ENCODE results near the gene SERBP1. TPM values are rescaled to one million over a fixed set of nuclear protein-coding genes. Genes with fewer than 3 reads are reported as not detected.

Gene SERBP1
- total RNA-seq, 1 experiment from 2014 or later: 156 TPM

GRCh38 chr1:67381154-67381553 is 49.0 kb downstream of the SERBP1 start:
- Histone ChIP-seq H3K36me3 (ENCODE audit: insufficient read depth, low read length) (peaks cover 43% of the 10 kb centered on the region), H3K79me2 (ENCODE audit: low read length) (0 out of 2 replicates have a peak, but pooled peaks cover 3% of the 10 kb centered on the region), H3K4me1 (ENCODE audit: low read length) (no peaks in the 10 kb centered on the region), H3K4me3 (ENCODE audit: low read length) (no peak overlapping the region), H2AFZ (ENCODE audit: low read length) (no peak overlapping the region), H3K9ac (ENCODE audit: low read length) (no peak overlapping the region), H3K27ac (ENCODE audit: low read length) (no peak overlapping the region), H3K4me2 (ENCODE audit: low read depth, low read length, poor library complexity, severe bottlenecking) (no peak overlapping the region), H4K20me1 (ENCODE audit: insufficient read depth, low read depth, low read length) (no peaks in the 10 kb centered on the region), H3K9me2 (replicated peaks; ENCODE audit: insufficient read depth, low read length) (no peaks in the 10 kb centered on the region), H3K27me3 (ENCODE audit: low read length) (no peaks in the 10 kb centered on the region), H3K9me3 (ENCODE audit: low read length) (peaks cover under 1% of the 10 kb centered on the region; the same call in 1 of the 2 replicates)
- DNase-seq: no peak

- no peak for DNase-seq
- Histone ChIP-seq H3K9ac (ENCODE audit: low read length) (no peak overlapping the region), H3K27me3 (ENCODE audit: low read length) (no peaks in the 10 kb centered on the region), H3K4me2 (ENCODE audit: low read depth, low read length, poor library complexity, severe bottlenecking) (no peak overlapping the region), H3K9me2 (replicated peaks; ENCODE audit: insufficient read depth, low read length) (no peaks in the 10 kb centered on the region), H3K36me3 (ENCODE audit: insufficient read depth, low read length) (peaks cover 23% of the 10 kb centered on the region; the same call in 1 of the 2 replicates), H3K4me3 (ENCODE audit: low read length) (no peak overlapping the region), H3K9me3 (ENCODE audit: low read length) (no peaks in the 10 kb centered on the region), H2AFZ (ENCODE audit: low read length) (no peak overlapping the region), H3K27ac (ENCODE audit: low read length) (no peak overlapping the region), H4K20me1 (ENCODE audit: insufficient read depth, low read depth, low read length) (no peaks in the 10 kb centered on the region), H3K79me2 (ENCODE audit: low read length) (0 out of 2 replicates have a peak, but pooled peaks cover 3% of the 10 kb centered on the region), H3K4me1 (ENCODE audit: low read length) (no peaks in the 10 kb centered on the region)
Observed at GRCh38 chr1:67377253-67377652, 52.9 kb downstream of the SERBP1 start.

- Histone ChIP-seq H3K36me3 (ENCODE audit: insufficient read depth, low read length) (peaks cover 31% of the 10 kb centered on the region; the same call in 1 of the 2 replicates), H3K9me3 (ENCODE audit: low read length) (no peaks in the 10 kb centered on the region), H4K20me1 (ENCODE audit: insufficient read depth, low read depth, low read length) (no peaks in the 10 kb centered on the region), H3K9ac (ENCODE audit: low read length) (no peak overlapping the region), H3K4me1 (ENCODE audit: low read length) (no peaks in the 10 kb centered on the region), H3K79me2 (ENCODE audit: low read length) (0 out of 2 replicates have a peak, but pooled peaks cover 3% of the 10 kb centered on the region), H3K27ac (ENCODE audit: low read length) (no peak overlapping the region), H2AFZ (ENCODE audit: low read length) (no peak overlapping the region), H3K27me3 (ENCODE audit: low read length) (no peaks in the 10 kb centered on the region), H3K4me2 (ENCODE audit: low read depth, low read length, poor library complexity, severe bottlenecking) (no peak overlapping the region), H3K4me3 (ENCODE audit: low read length) (no peak overlapping the region), H3K9me2 (replicated peaks; ENCODE audit: insufficient read depth, low read length) (no peaks in the 10 kb centered on the region)
- DNase-seq: no peak
Observed at GRCh38 chr1:67376381-67376780, 53.8 kb downstream of the SERBP1 start.

- H3K4me1 ChIP-seq (ENCODE audit: low read length): no peaks in the 10 kb centered on the region
- no peaks in the 10 kb centered on the region for H3K79me2 ChIP-seq (ENCODE audit: low read length)
- no peak for DNase-seq
- no peak overlapping the region for H3K9ac ChIP-seq (ENCODE audit: low read length)
- H4K20me1 ChIP-seq (ENCODE audit: insufficient read depth, low read depth, low read length): no peaks in the 10 kb centered on the region
- peaks cover 24% of the 10 kb centered on the region; the same call in 1 of the 2 replicates for H3K36me3 ChIP-seq (ENCODE audit: insufficient read depth, low read length)
- H3K27me3 ChIP-seq (ENCODE audit: low read length): no peaks in the 10 kb centered on the region
- no peak overlapping the region for H2AFZ ChIP-seq (ENCODE audit: low read length)
- no peak overlapping the region for H3K4me3 ChIP-seq (ENCODE audit: low read length)
- no peaks in the 10 kb centered on the region for H3K9me2 ChIP-seq (replicated peaks; ENCODE audit: insufficient read depth, low read length)
- H3K9me3 ChIP-seq (ENCODE audit: low read length): no peaks in the 10 kb centered on the region
- H3K4me2 ChIP-seq (ENCODE audit: low read depth, low read length, poor library complexity, severe bottlenecking): no peak overlapping the region
- H3K27ac ChIP-seq (ENCODE audit: low read length): no peak overlapping the region
Observed at GRCh38 chr1:67372898-67373297, 57.3 kb downstream of the SERBP1 start.

- Histone ChIP-seq H3K27ac (ENCODE audit: low read length) (no peak overlapping the region), H3K79me2 (ENCODE audit: low read length) (no peaks in the 10 kb centered on the region), H3K4me3 (ENCODE audit: low read length) (no peak overlapping the region), H2AFZ (ENCODE audit: low read length) (no peak overlapping the region), H3K9ac (ENCODE audit: low read length) (no peak overlapping the region), H3K9me2 (replicated peaks; ENCODE audit: insufficient read depth, low read length) (no peaks in the 10 kb centered on the region), H3K27me3 (ENCODE audit: low read length) (no peaks in the 10 kb centered on the region), H3K36me3 (ENCODE audit: insufficient read depth, low read length) (peaks cover 22% of the 10 kb centered on the region; the same call in 1 of the 2 replicates), H4K20me1 (ENCODE audit: insufficient read depth, low read depth, low read length) (no peaks in the 10 kb centered on the region), H3K4me2 (ENCODE audit: low read depth, low read length, poor library complexity, severe bottlenecking) (no peak overlapping the region), H3K4me1 (ENCODE audit: low read length) (no peaks in the 10 kb centered on the region), H3K9me3 (ENCODE audit: low read length) (no peaks in the 10 kb centered on the region)
- no peak for DNase-seq
Observed at GRCh38 chr1:67372136-67372535, 58.1 kb downstream of the SERBP1 start.

GRCh38 chr1:67371681-67372080 is 58.5 kb downstream of the SERBP1 start:
- H3K9me3 ChIP-seq (ENCODE audit: low read length): no peaks in the 10 kb centered on the region
- no peak overlapping the region for H3K27ac ChIP-seq (ENCODE audit: low read length)
- H3K79me2 ChIP-seq (ENCODE audit: low read length): no peaks in the 10 kb centered on the region
- no peaks in the 10 kb centered on the region for H3K4me1 ChIP-seq (ENCODE audit: low read length)
- H3K4me2 ChIP-seq (ENCODE audit: low read depth, low read length, poor library complexity, severe bottlenecking): no peak overlapping the region
- DNase-seq: no peak
- H3K9ac ChIP-seq (ENCODE audit: low read length): no peak overlapping the region
- H2AFZ ChIP-seq (ENCODE audit: low read length): no peak overlapping the region
- no peaks in the 10 kb centered on the region for H3K27me3 ChIP-seq (ENCODE audit: low read length)
- no peaks in the 10 kb centered on the region for H4K20me1 ChIP-seq (ENCODE audit: insufficient read depth, low read depth, low read length)
- H3K36me3 ChIP-seq (ENCODE audit: insufficient read depth, low read length): peaks cover 22% of the 10 kb centered on the region; the same call in 1 of the 2 replicates
- H3K9me2 ChIP-seq (replicated peaks; ENCODE audit: insufficient read depth, low read length): no peaks in the 10 kb centered on the region
- H3K4me3 ChIP-seq (ENCODE audit: low read length): no peak overlapping the region

GRCh38 chr1:67371043-67371442 is 59.2 kb downstream of the SERBP1 start:
- Histone ChIP-seq H3K27ac (ENCODE audit: low read length) (no peak overlapping the region), H3K9ac (ENCODE audit: low read length) (no peak overlapping the region), H3K4me1 (ENCODE audit: low read length) (no peaks in the 10 kb centered on the region), H2AFZ (ENCODE audit: low read length) (no peak overlapping the region), H3K27me3 (ENCODE audit: low read length) (no peaks in the 10 kb centered on the region), H3K79me2 (ENCODE audit: low read length) (no peaks in the 10 kb centered on the region), H3K36me3 (ENCODE audit: insufficient read depth, low read length) (peaks cover 17% of the 10 kb centered on the region; the same call in 1 of the 2 replicates), H3K9me3 (ENCODE audit: low read length) (no peaks in the 10 kb centered on the region), H4K20me1 (ENCODE audit: insufficient read depth, low read depth, low read length) (no peaks in the 10 kb centered on the region), H3K4me2 (ENCODE audit: low read depth, low read length, poor library complexity, severe bottlenecking) (no peak overlapping the region), H3K4me3 (ENCODE audit: low read length) (no peak overlapping the region), H3K9me2 (replicated peaks; ENCODE audit: insufficient read depth, low read length) (no peaks in the 10 kb centered on the region)
- DNase-seq: no peak

- Histone ChIP-seq H3K79me2 (ENCODE audit: low read length) (no peaks in the 10 kb centered on the region), H3K36me3 (ENCODE audit: insufficient read depth, low read length) (peaks cover 18% of the 10 kb centered on the region), H3K27me3 (ENCODE audit: low read length) (no peaks in the 10 kb centered on the region), H4K20me1 (ENCODE audit: insufficient read depth, low read depth, low read length) (no peaks in the 10 kb centered on the region), H3K4me3 (ENCODE audit: low read length) (no peak overlapping the region), H2AFZ (ENCODE audit: low read length) (no peak overlapping the region), H3K4me1 (ENCODE audit: low read length) (no peaks in the 10 kb centered on the region), H3K4me2 (ENCODE audit: low read depth, low read length, poor library complexity, severe bottlenecking) (no peak overlapping the region), H3K9me3 (ENCODE audit: low read length) (no peaks in the 10 kb centered on the region), H3K9me2 (replicated peaks; ENCODE audit: insufficient read depth, low read length) (no peaks in the 10 kb centered on the region), H3K9ac (ENCODE audit: low read length) (no peak overlapping the region), H3K27ac (ENCODE audit: low read length) (no peak overlapping the region)
- DNase-seq: no peak
Observed at GRCh38 chr1:67368046-67368514, 62.1 kb downstream of the SERBP1 start.
